Thoracic aorta (tissue), 2 donors: ENCODE measurements around the gene RAB7A. TPM values are rescaled to one million over a fixed set of nuclear protein-coding genes. Genes with fewer than 3 reads are reported as not detected.

Source experiments
- ATAC-seq: fragments of 150-250 bp; one replicate; pipeline ENCODE4 v1.8.0; 2017; ENCODE audit warnings: low read depth; ENCODE audit not compliant: insufficient number of reproducible peaks, low FRiP score
- DNase-seq: peaks from one replicate; pipeline ENCODE4 v3.0.0-alpha.2; 2020; ENCODE audit warnings: low spot score
- H3K27ac ChIP-seq, 2 donors: fragments of 200-600 bp; sonication (generic); 1 replicate in 1 of 2; 2 replicates in 1 of 2; pipeline ENCODE4 v1.5.1; 2016; ENCODE audit warnings: mild to moderate bottlenecking in 2 of 2, moderate library complexity in 2 of 2
- H3K27me3 ChIP-seq: fragments of 200-600 bp; sonication (generic); replicated peaks from 2 replicates; pipeline ENCODE4 v1.6.0; 2016; ENCODE audit warnings: mild to moderate bottlenecking; ENCODE audit not compliant: insufficient read depth
- H3K36me3 ChIP-seq: fragments of 200-600 bp; sonication (generic); one replicate; pipeline ENCODE4 v1.5.1; 2016
- H3K4me1 ChIP-seq, 2 donors: fragments of 200-600 bp; sonication (generic); 1 replicate in 1 of 2; 2 replicates in 1 of 2; pipeline versions ENCODE4 v1.5.1 to v1.6.0; 2016; ENCODE audit warnings: low read depth in 2 of 2, mild to moderate bottlenecking in 1 of 2; ENCODE audit not compliant: control insufficient read depth in 1 of 2
- H3K4me3 ChIP-seq: fragments of 200-600 bp; sonication (generic); 2 replicates; pipeline ENCODE4 v1.5.1; 2016; ENCODE audit warnings: mild to moderate bottlenecking
- H3K9me3 ChIP-seq: fragments of 200-600 bp; sonication (generic); 2 replicates; pipeline ENCODE4 v1.5.1; 2016
- CTCF ChIP-seq: fragments of 200-600 bp; sonication (generic); IDR thresholded peaks from one replicate; pipeline ENCODE4 v1.5.1; 2019; ENCODE audit warnings: antibody characterized with exemption
- total RNA-seq, 2 donors: library from RNA; depleted of rRNA; stranded (reverse); fragments of >200 nt; gene quantifications; one replicate each; pipeline versions ENCODE4 v1.1.0 to v1.2.3, GENCODE V29; 2016

The RAB7A gene
- total RNA-seq, 2 donors from 2014 or later, result 73.1 to 108 TPM

- Histone ChIP-seq H3K36me3 (peaks cover 19% of the 10 kb centered on the region), H3K9me3 (no peaks in the 10 kb centered on the region), H3K4me3 (no peak overlapping the region), H3K27ac (no peak overlapping the region), H3K4me1 (peaks cover 12 to 42% of the 10 kb centered on the region in 2 donors), H3K27me3 (no peaks in the 10 kb centered on the region)
- no peak for ATAC-seq
- TF ChIP-seq CTCF, result no peak
- DNase-seq, result no peak
Observed at GRCh38 chr3:128806588-128806987, 80.6 kb downstream of the RAB7A start.

GRCh38 chr3:128807186-128807830 is 81.3 kb downstream of the RAB7A start:
- DNase-seq (no peak), ATAC-seq (no peak)
- Histone ChIP-seq H3K36me3 (peaks cover 19% of the 10 kb centered on the region), H3K9me3 (no peaks in the 10 kb centered on the region), H3K27ac (peak overlapping the region in 1 of 2 donors; percentile 16), H3K27me3 (no peaks in the 10 kb centered on the region), H3K4me1 (peaks cover 12 to 36% of the 10 kb centered on the region in 2 donors), H3K4me3 (no peak overlapping the region)
- TF ChIP-seq CTCF, result no peak

GRCh38 chr3:128808672-128809071 is 82.7 kb downstream of the RAB7A start:
- DNase-seq, result no peak
- H3K36me3 ChIP-seq, result peaks cover 32% of the 10 kb centered on the region
- peak overlapping the region; percentile 32 to 54 for H3K27ac ChIP-seq
- TF ChIP-seq CTCF, result no peak
- H3K27me3 ChIP-seq, result no peaks in the 10 kb centered on the region
- no peak overlapping the region for H3K4me3 ChIP-seq
- no peaks in the 10 kb centered on the region for H3K9me3 ChIP-seq
- no peak for ATAC-seq
- peaks cover 8 to 32% of the 10 kb centered on the region in 2 donors for H3K4me1 ChIP-seq

- Histone ChIP-seq H3K27me3 (no peaks in the 10 kb centered on the region), H3K9me3 (no peaks in the 10 kb centered on the region), H3K4me1 (peaks cover 7 to 42% of the 10 kb centered on the region in 2 donors), H3K4me3 (no peak overlapping the region), H3K36me3 (peaks cover 23% of the 10 kb centered on the region), H3K27ac (no peak overlapping the region)
- no peak for TF ChIP-seq CTCF
- ATAC-seq, result no peak
- no peak for DNase-seq
Observed at GRCh38 chr3:128813097-128813496, 87.1 kb downstream of the RAB7A start.

- Histone ChIP-seq H3K27ac (no peak overlapping the region), H3K4me3 (no peak overlapping the region), H3K36me3 (peaks cover 26% of the 10 kb centered on the region), H3K9me3 (no peaks in the 10 kb centered on the region), H3K27me3 (no peaks in the 10 kb centered on the region), H3K4me1 (peaks cover 7 to 34% of the 10 kb centered on the region in 2 donors)
- ATAC-seq, result no peak
- TF ChIP-seq CTCF, result no peak
- no peak for DNase-seq
Observed at GRCh38 chr3:128814060-128814459, 88.1 kb downstream of the RAB7A start.
